HG02798 (cell line): Measurements from ENCODE around the gene CCDC192.
A peak's percentile ranks its signal among the peaks of the same experiment; 100 is the strongest.
"Not testable (repeated sequence)": the region's sequence is repeated elsewhere in the genome, so short reads cannot be mapped to it uniquely, and the experiment has no call there.

Source experiments
- ATAC-seq: cut with Tn5 transposase; IDR thresholded peaks from one replicate; pipeline ENCODE4 v1.9.1; 2021; ENCODE audit warnings: mild to moderate bottlenecking; ENCODE audit not compliant: unreplicated experiment, poor library complexity

The CCDC192 gene

DNA sequence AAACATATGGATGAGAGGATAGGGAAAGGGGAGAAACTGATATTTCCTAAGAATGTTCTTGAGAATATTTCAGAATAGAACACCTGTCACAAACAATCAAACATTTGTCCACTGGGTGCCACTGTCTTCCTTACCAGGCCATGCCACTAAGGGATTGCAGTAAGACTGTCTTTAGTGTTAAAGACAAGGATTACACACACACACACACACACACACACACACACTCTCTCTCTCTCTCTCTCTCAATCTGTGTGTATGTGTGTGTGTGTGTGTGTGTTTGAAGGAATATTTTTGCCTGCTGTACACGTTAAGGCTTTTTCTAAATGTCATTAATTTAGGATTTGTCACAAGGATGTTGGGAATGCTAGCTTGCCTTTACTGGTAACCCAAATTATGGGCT lies 54.4 kb downstream of the CCDC192 start:
- ATAC-seq, result peak; percentile 77

DNA sequence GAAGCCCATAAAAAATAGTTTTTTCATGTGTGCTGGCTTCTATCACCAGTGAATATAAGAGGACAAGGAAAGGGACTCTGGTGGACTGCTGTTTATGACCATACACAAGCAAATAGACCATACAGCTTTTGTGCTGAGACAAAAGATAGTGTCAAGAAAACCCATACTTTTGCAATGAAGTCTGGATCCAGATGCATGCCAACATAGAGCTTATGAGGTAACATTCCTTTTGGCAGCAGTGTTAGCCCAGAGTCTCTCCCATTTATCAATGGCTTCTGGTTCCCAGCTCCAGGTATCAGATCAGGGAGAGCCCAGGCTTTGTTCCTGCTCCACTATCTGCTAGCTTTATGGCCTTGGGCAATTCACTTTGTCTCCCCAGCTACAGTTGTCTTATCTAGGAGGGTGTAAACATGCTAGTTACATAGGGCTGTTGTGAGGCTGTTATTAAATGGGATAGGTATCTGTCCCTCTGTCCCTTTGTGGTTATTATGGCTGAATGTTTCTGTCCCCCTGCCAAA lies 55.6 kb downstream of the CCDC192 start:
- ATAC-seq, result no peak

DNA sequence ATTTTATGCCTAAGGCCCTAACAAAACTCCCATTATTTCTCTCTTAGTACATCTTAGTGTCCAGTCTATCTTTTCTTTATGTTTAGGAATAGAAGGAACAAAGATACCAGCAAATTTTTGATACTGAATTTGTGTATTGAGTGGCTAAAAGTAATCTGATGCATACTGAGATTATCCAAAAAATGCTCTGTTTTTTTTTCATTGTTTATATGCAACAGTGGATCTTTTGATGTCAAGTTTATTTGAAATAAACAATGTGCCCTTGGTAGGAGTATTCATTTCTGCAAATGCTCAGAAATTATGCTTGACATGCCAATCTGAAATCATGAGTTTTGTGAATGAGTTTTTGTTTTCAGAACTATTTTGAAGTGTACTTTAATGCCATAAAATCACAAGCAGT lies 58.7 kb downstream of the CCDC192 start:
- ATAC-seq, result no peak

DNA sequence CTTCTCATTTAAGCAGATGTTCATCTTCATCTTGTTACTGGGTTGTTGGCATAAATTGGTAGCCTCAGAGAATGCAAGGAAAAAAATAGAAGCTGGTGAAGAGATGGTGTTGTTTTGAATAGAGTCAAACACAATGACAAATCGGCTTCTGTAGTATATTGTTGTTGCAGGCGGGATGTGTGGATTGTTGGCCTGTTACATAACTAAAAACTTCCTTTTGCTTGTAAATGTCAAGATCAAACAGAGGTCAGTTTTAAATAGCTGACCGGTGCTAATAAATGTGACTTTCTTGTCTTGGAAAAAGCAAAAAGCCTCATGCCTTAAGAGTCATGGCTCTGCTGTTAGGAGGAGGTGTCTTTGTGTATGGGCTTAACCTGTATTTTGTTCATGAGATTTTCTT lies 59.2 kb downstream of the CCDC192 start:
- no peak for ATAC-seq

DNA sequence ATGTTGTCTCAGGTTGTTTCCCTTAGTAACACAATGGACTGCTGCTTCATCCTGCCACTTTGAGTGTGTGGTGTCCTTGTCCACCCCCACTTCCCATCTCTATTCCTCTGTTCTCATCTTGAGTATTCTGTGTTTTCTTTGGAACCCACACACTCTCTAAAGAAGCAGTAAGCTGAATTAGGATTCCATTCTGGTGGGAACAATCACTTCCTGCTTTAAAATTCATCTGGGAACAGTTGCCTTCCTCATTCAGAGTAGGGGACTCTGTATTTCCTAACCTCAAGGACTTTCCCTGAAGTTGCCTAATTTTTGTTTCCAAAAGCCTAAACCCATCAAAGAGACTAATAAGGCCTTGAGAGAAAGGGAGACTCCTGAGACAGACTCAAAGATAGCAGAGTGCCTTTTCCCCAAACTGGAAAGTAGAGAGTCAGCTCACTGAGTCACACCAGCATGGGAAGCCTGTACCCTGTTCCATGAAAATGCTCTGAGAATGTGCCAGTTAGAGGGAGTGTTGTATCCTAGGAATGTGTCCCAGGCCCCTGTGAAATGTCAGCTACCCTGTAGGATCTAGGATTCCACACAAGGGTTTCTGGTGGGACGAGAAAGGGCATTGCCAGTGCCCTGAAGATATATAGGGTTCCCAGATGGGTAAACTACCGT lies 63.6 kb downstream of the CCDC192 start:
- ATAC-seq, result no peak

DNA sequence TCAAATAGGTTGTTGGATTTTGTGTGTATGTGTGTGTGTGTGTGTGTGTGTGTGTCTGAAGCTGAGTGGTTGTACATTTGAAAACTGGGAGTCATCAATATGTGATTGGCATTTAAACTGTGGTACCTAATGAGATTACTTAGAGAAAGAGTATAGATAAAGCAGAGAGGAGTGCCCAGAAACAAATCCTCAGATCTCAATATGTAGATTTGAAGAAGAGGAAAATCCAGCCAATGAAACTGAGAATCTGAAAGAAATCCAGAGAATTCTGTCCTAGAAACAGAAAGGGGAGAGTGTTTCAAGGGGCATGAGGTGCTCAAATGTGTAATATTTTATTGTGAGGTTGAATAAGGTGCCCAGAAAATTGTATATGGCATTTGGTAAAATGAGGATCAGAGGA lies 66.2 kb downstream of the CCDC192 start:
- no peak for ATAC-seq

DNA sequence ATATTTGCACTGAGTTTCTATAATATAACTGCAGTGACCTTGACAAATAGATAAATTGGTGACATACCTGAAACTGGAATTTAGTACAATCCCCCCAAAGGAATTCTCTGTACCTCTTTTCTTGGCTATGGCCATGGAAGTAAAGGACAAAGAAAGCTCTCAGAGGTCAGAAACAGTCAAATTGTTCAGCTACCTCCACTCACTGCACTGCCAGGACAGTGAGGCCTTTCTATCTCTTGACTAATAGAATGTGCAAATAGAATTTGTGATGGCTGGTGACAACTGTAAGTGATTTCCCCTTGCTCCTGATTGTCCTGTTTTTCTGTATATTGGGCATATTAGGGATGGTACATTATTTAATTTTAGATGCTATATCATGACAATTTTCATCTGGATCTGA lies 67.1 kb downstream of the CCDC192 start:
- no peak for ATAC-seq

DNA sequence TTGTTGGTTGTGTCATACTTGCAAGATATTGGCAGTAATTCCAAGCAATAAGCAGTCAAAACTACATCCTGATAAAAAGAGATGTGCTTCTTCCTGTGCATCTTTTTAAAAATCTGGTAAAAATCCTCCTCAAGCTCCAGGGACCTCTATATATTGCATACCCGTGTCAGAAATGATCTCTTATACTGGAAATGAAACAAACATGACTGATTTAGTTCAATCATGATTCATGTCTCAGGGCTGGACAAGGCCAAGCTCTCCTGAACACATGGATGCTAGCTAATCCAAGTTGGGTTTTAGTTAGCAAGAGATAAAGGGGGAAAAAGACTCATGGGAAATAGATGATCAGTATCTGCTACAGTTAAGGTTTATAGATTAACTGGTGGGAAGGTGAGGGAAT lies 69.3 kb downstream of the CCDC192 start:
- no peak for ATAC-seq

DNA sequence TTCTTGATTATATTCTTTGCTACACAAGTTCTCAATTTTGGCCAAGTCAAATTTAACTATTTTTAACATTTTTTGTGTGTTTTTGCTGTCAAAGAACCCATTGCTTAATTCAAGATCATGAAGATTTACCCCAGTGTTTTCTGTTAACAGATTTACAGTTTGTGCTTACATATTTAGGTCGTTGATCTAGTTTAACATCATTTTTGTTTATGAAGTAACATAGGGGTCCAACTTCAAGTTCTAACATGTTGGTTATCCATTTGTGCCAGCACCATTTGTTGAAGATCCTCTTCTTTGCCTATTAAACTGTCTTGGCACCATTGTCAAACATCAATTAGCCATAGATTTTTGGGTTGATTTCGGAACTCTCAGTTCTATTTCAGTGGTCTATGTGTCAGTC lies 71.0 kb downstream of the CCDC192 start:
- ATAC-seq, result no peak

DNA sequence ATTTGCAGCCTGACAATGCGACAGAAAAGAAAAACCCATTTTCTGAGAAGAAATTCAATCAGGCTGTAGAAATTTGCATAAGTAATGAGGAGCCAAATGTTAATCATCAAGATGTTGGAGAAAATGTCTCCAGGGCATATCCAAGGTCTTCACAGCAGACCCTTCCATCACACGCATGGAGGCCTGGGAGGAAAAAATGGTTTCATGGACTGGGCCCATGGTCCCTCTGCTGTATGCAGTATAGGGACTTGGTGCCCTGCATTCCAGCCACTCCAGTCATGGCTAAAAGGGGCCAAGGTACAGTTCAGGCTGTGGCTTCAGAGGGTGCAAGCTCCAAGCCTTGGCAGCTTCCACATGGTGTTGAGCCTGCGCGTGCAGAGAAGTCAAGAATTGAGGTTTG lies 73.3 kb downstream of the CCDC192 start:
- no peak for ATAC-seq

DNA sequence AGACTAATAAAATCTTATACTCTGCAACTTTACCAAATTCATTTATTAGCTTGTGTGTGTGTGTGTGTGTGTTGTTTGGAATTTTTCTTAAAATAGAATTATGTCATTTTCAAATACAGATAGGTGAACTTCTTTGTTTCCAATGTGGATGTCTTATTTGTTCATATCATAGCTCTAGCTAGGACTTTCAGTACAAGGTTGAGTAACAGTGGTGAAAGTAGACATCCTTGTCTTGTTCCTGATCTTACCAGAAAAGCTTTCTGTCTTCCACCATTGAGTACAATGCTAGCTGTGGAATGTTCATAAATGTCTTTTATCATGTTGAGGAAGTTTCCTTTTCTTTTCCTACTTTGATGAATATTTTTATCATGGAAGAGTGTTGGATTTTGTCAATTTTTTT lies 74.8 kb downstream of the CCDC192 start:
- ATAC-seq, result no peak

DNA sequence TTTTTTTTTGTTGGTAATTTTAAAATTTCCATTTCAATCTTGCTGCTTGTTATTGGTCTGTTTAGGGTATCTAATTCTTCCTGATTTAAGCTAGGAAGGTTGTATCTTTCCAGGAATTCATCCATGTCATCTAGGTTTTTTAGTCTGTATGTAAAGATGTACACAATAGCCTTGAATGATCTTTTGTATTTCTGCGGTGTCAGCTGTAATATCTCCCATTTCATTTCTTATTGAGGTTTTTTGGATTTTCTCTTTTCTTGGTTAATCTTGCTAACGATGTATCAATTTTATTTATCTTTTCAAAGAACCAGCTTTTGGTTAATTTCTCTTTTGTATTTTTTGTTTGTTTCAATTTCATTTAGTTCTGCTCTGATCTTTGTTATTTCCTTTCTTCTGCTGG lies 79.3 kb downstream of the CCDC192 start:
- not testable (repeated sequence) for ATAC-seq

DNA sequence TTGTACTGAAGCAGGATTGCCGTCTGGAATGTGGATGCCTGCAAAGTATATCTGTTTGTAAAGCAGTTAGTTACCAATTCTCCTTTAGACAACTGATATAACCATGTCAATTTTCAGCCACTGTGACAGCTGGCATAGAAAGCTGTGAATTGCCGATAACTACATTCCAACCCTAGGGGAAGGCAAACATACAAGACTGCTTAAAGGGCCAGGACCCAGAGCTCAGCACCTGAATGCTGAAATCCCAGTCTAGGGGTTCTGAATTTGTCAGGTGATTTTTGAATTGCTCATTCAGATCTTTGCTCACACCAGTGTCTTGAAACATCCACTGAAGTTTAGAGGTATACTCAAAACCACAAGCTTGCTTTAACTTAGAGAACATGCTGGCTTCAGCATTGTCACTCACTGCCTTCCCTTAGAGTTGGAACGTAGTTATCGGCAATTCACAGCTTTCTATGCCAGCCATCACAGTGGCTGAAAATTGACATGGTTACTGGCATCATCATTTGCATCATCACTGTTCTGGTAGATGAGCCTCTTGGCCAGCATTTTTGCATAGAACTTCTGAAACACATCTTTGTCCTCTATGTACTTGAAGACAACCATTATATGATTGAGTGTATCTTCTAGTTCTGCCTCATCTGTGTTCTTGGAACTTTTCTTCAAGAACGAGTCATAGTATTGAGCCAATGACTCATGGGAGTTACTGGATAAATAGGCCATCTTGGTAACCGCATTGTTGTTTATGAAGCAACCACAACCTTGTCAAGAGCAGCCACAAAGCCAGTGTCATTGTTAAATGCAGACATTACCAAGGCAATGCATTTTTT lies 82.1 kb downstream of the CCDC192 start:
- peak; percentile 90 for ATAC-seq

DNA sequence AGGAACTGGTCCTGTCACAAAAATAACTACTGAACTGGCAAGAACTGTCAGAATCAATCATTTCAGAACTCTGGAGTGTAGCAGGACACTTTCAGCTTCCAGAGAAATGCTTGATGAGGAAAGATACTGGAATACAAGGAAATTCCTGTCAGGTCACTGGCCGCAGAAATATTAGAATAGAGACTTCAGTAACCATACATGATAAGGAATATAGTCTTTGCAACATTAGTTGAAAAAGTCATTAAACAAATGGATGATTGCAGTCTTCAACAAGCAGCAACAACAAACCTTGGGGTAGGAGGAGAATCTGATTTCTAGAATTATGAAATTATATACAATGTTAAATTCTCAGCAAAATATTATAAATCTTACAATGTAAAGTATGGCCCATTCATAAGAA lies 88.2 kb downstream of the CCDC192 start:
- ATAC-seq, result no peak

DNA sequence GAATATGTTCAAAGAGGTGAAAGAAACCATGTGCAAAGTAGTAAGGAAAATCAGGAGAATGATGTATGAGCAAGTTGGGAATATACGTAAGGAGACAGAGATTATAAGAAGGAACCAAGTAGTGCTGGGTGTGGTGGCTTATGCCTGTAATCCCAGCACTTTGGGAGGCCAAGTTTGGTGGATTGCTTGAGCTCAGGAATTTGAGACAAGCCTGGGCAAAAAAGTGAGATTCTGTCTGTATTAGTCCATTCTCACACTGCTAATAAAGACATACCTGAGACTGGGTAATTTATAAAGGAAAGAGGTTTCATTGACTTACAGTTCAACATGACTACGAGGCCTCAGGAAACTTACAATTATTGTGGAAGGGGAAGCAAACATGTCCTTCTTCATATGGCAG lies 88.7 kb downstream of the CCDC192 start:
- not testable (repeated sequence) for ATAC-seq

DNA sequence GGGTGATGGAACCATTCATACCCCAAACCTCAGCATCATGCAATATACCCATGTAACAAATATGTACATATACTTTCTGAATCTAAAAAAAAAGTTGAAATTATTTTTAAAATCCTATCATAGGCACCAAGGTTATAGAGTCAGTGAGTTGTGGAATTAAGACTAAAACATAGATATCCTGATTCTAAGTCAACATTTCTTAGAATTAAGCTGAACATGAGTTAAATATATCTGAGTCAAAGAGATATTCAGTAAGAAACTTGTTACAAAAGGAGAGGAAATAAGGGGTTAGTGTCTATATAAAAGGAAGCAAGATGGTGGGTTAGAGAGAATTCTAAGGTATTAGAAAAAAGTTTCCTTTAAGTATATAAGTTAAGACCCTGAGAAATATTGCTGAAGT lies 89.9 kb downstream of the CCDC192 start:
- no peak for ATAC-seq

DNA sequence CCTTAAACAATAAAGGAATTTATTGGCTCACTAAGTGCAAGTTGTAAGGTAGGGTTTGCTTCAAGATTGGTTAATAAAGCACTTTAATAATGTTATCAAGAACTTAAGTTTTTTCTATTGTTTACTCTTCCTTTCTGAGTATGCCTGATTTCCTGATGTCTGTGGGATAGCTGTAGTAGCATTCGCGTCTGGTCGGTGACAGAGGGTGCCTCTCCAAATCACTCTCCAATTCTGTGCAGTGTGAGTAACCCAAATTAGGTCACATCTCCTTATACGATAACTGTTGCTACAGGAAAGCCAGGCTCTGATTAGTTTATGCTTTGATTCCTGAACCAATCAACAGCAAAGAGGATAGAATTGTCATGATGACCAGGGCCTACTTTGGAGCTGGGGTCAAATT lies 90.7 kb downstream of the CCDC192 start:
- ATAC-seq, result no peak

DNA sequence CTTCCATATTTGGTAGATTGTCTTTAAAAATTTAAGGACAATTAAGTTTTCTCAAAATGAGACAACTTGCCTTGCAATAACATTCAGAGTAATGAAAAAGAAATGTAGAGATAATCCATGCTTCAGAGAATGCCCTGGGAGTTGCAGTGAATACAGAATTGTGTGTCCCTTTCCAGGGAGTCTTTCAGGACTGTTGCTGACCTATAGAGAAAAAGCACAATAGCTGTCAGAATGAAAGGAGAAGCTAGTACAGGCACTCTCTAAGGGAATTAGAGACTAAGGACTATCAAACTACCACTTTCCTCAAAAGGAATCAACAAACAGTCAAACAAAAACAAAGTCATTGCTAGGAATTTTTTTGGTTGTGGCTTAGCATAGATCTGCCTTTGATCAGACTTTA lies 93.0 kb downstream of the CCDC192 start:
- no peak for ATAC-seq

DNA sequence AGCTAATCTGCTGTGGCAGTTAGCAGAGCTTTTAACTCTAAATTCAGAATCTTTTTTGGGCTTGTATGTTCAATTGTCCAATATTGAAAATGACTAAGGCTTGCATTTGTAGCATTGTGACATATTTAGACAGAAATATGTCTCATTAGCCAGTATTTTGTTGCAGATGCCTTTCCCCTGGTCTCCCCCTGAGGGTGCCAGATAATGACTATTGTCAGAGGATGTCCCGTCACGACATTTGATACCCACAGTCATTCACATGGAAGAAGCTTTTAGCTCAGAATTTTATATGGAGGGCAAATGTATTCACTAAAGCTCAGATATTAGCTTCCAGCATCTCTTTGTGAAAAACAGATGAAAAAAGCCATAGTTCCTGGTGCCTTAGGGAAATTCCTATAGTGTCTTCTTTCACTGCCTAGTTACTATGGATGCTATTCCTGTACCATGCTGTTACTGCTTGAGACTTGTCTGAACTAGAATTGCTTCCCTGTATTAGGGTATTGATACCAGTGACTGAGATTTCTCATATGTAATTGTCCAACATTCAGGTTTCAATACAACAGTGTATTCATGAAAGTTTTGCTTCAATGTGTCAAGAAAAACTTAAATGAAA lies 96.2 kb downstream of the CCDC192 start:
- ATAC-seq, result no peak

DNA sequence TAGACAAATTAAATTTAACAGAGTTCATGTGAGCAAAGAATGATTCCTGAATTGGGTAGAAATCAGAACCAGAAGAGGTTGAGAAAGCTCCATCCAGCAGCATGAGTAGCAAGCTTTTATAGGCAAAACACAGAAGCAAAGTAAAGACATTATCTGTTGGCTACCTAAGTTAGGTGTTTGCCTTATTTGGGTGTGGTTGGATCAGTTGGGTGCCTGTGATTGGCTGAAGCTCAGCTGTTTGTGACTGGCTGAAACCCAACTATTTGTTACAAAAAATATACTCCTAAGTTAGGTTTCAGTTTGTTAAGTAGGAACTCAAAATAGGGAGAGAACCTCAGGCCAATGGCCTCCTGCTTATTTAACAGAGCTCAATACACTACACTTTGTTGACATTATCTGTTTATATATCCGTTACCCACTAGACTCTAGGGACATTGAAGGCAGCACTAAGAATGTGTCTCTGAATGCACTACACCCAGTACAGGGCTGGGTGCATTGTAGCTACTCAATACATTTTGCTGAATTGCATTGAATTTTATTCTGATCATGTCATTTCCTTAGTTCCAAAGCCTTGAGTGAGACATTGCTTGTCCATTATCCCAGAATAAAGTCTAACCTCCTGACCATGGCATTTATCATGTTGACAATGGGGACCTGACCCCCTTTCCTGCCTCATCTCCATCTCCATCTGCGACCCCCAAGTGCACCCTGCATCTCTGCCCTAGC lies 98.7 kb downstream of the CCDC192 start:
- no peak for ATAC-seq

DNA sequence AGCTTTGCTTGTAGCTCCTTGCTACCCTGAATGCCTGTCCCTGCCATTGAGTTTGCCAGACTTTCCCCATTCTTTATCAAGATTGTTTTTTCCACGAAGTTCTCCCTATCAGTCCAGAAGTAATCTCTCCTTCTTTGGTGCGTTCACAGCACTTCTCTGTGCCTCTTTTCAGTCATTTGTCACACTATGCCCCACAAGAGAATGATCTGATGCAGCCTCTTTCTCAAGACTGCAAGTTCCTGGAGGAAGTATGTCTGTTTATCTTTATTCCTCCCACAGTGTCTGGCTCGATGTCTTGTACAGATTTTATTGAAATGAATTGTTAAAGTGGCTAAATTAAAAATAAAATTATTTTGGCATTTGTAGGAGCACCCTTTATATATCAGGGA lies 99.3 kb downstream of the CCDC192 start:
- ATAC-seq, result no peak
